DND-41 (cell line): ENCODE results near the gene FBXL15.

ENCODE experiments used
- EZH2 ChIP-seq: IDR thresholded peaks from 3 replicates; pipeline ENCODE4 v1.6.1; 2012; ENCODE audit warnings: borderline replicate concordance, low read depth, mild to moderate bottlenecking, moderate library complexity, low read length, inconsistent platforms; ENCODE audit not compliant: severe bottlenecking
- TF ChIP-seq, protein P1 (sequence below): IDR thresholded peaks from 2 replicates; pipeline ENCODE4 v1.5.1; 2012; ENCODE audit warnings: borderline replicate concordance, low read length, moderate library complexity, mild to moderate bottlenecking; ENCODE audit not compliant: poor library complexity, severe bottlenecking; ENCODE audit errors: extremely low read depth

DNA sequence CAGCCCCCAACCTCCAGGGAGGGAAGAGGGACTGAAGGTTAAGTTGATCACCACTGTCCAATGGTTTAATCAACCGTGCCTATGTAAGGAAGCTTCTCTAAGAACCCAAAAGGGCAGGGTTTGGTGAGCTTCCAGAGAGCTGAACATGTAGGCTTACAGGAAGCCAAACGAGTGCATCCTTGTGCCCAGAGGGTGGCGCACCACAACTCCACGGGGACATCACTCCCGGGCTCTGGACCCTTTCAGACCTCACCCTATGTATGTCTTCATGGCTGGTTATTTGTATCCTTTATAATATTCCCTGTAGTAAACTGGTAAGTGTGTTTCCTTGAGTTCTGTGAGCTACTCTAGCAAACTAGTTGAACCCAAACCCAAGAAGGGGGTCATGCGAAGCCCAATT, 36.6 kb upstream of the FBXL15 start:
- TF ChIP-seq, protein P1, sequence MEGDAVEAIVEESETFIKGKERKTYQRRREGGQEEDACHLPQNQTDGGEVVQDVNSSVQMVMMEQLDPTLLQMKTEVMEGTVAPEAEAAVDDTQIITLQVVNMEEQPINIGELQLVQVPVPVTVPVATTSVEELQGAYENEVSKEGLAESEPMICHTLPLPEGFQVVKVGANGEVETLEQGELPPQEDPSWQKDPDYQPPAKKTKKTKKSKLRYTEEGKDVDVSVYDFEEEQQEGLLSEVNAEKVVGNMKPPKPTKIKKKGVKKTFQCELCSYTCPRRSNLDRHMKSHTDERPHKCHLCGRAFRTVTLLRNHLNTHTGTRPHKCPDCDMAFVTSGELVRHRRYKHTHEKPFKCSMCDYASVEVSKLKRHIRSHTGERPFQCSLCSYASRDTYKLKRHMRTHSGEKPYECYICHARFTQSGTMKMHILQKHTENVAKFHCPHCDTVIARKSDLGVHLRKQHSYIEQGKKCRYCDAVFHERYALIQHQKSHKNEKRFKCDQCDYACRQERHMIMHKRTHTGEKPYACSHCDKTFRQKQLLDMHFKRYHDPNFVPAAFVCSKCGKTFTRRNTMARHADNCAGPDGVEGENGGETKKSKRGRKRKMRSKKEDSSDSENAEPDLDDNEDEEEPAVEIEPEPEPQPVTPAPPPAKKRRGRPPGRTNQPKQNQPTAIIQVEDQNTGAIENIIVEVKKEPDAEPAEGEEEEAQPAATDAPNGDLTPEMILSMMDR, result peak; percentile 37
- no peak for TF ChIP-seq EZH2
